ENCODE data around the gene BSG. TPM values are rescaled to one million over a fixed set of nuclear protein-coding genes. Genes with fewer than 3 reads are reported as not detected.

Gene BSG
- total RNA-seq, 1 donor from 2014 or later: 144 TPM

DNA sequence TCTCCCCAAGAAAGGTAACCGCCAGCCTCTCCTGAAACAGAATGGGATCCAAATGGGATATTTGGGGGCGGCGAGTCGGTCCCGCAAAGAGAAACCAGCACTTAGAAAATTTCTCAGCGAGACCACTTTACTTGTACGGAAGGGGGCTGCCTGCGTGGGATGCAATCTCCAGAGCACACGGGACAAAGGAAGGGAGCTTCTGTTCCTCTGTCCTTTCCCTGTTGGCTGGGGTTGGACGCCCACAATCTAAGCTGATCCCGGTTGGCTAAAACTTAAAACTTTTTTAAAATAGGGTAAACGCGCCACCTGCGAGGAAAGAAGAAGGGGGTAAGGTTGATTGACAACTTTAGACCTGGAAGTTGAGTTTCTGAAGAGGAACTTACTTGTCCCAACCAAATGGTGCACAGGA lies 826 bp upstream of the BSG start:
- Histone ChIP-seq H3K27ac (ENCODE audit: low read depth, low read length) (peak overlapping the region; percentile 37), H3K4me1 (ENCODE audit: control insufficient read depth in 3 of 3, insufficient read depth in 3 of 3, low read length in 3 of 3) (peaks cover 33 to 43% (median 36%) of the 10 kb centered on the region in 3 donors)

DNA sequence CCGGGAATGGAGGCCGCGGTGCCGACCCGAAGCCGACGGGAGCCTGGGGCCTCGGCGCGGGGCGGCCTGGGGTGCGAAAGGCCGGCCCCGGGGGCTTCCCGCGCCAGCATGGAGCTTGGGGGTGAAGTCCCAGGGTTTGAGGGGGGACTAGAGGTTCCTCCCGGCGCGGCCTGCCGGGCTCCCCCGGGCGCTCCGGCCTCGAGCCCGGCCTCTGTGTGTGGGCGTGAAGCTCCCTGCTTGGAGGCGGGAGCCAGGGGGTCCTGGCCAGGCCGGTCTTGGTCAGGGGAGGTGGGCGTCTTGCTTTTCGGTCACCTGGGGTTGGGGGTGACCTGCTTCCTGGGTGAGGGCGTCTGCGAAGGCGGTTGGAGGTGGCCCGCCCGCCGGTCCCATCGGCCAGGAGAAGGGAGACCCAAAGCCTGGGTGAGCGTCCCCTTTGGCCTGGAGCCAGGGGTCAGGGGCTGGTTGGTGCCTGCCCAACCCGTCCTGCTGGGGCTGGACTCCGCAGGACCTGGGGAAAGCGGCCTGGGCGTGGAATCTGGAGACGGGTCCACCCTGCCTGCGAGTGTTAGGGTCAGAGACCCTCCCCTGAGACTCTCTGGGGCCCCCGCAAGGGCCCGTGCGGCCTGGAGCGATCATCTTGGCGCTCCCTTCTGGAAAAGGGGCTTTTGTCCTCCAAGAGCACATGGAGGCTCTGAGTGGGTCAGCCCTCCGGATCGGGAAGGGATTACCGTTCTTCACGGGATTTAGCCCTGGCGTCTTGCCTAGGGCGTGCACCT lies 535 bp downstream of the BSG start:
- peaks cover 0 to 10% (median 0%) of the 10 kb centered on the region in 3 donors for H3K36me3 ChIP-seq (ENCODE audit: control insufficient read depth in 3 of 3, insufficient read depth in 3 of 3, low read length in 3 of 3)
- peak overlapping the region; percentile 94 for H3K27ac ChIP-seq (ENCODE audit: low read depth, low read length)
- H3K9ac ChIP-seq (ENCODE audit: low read depth in 1 of 3, low read length in 3 of 3): peak overlapping the region; percentile 97 to 99 (median 98)
- H3K27me3 ChIP-seq (ENCODE audit: control insufficient read depth in 3 of 3, insufficient read depth in 3 of 3, low read length in 3 of 3): peaks cover 0 to 5% (median 4%) of the 10 kb centered on the region in 3 donors
- peak overlapping the region; percentile 86 to 91 (median 90) for H3K4me3 ChIP-seq (ENCODE audit: low read length in 3 of 3)
- H3K4me1 ChIP-seq (ENCODE audit: control insufficient read depth in 3 of 3, insufficient read depth in 3 of 3, low read length in 3 of 3): peaks cover 43 to 57% (median 46%) of the 10 kb centered on the region in 3 donors
- H3K9me3 ChIP-seq (ENCODE audit: control insufficient read depth in 3 of 3, low read length in 3 of 3): no peaks in the 10 kb centered on the region

More for the DNA sequence above, 826 bp upstream of the BSG start:
- peaks cover 0 to 8% (median 0%) of the 10 kb centered on the region in 3 donors for H3K36me3 ChIP-seq (ENCODE audit: control insufficient read depth in 3 of 3, insufficient read depth in 3 of 3, low read length in 3 of 3)
- H3K9me3 ChIP-seq (ENCODE audit: control insufficient read depth in 3 of 3, low read length in 3 of 3): no peaks in the 10 kb centered on the region
- peak overlapping the region; percentile 67 to 77 (median 73) for H3K4me3 ChIP-seq (ENCODE audit: low read length in 3 of 3)
- peak overlapping the region; percentile 51 to 69 (median 62) for H3K9ac ChIP-seq (ENCODE audit: low read depth in 1 of 3, low read length in 3 of 3)
- H3K27me3 ChIP-seq (ENCODE audit: control insufficient read depth in 3 of 3, insufficient read depth in 3 of 3, low read length in 3 of 3): peaks cover 0 to 5% (median 4%) of the 10 kb centered on the region in 3 donors

DNA sequence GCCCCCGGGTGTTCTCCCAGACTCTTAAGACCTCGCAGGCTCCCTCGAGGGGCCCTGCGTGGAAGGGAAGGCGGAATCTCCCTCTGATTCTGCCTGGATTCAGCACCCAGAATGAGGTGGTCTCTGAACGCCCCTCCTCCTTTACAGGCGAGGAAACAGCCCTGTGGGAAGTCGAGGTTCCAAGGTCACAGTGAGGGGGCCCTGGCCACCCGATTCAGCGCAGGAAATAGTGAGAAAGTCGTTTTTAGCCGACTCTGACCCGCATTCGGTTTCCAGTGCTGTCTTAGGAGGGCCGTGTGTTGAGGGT lies 1.1 kb downstream of the BSG start:
- peak overlapping the region; percentile 94 for H3K27ac ChIP-seq (ENCODE audit: low read depth, low read length)
- peak overlapping the region; percentile 97 to 99 (median 98) for H3K9ac ChIP-seq (ENCODE audit: low read depth in 1 of 3, low read length in 3 of 3)
- H3K36me3 ChIP-seq (ENCODE audit: control insufficient read depth in 3 of 3, insufficient read depth in 3 of 3, low read length in 3 of 3): peaks cover 0 to 10% (median 0%) of the 10 kb centered on the region in 3 donors
- peaks cover 0 to 5% (median 4%) of the 10 kb centered on the region in 3 donors for H3K27me3 ChIP-seq (ENCODE audit: control insufficient read depth in 3 of 3, insufficient read depth in 3 of 3, low read length in 3 of 3)
- no peaks in the 10 kb centered on the region for H3K9me3 ChIP-seq (ENCODE audit: control insufficient read depth in 3 of 3, low read length in 3 of 3)
- H3K4me3 ChIP-seq (ENCODE audit: low read length in 3 of 3): peak overlapping the region; percentile 86 to 91 (median 90)
- H3K4me1 ChIP-seq (ENCODE audit: control insufficient read depth in 3 of 3, insufficient read depth in 3 of 3, low read length in 3 of 3): peaks cover 43 to 59% (median 52%) of the 10 kb centered on the region in 3 donors

DNA sequence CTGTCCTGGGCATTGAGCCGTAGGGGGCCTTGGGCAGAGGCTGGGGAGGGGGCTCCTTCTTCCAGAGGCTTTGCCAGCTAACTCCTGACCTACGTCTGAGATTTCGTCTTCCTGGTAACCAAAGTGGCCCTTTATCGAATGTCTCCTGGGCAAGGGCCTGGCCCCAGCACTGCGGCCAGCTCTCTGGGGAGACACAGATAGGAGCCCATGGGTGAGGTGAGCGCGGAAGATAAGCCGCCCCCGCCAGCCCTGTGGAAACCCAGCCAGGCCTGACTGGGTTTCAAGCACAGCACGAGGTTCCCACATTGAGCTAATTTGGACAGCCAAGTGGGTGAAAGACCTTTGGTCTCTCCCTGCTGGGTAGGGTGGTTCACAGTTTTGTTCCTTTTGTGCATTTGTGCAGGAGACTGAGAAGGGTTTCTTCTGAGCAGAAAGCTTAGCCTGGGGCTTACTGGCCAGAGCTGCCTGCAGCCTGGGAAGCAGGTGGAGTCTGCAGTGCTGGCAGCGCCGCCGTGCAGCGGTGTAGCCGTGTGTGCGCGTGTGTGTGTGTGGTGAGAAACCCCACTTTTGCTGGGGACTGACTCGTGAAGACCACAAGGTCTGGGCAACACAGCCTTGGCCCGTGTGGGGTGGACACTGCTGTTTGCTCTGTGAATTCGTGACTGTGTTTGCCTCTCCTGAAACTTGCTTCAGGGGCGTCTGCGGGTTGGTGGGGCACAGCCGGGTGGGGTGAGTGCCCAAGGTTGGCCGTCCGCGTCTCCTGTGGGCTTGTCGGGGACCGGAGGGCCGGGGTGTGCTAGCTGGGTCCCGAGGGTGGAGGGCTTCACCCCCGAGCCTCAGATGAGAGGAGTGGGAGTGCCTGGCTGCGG lies 2.5 kb downstream of the BSG start:
- Histone ChIP-seq H3K4me3 (ENCODE audit: low read length in 3 of 3) (peak overlapping the region; percentile 71 to 86 (median 74)), H3K27me3 (ENCODE audit: control insufficient read depth in 3 of 3, insufficient read depth in 3 of 3, low read length in 3 of 3) (peaks cover 0 to 5% (median 4%) of the 10 kb centered on the region in 3 donors), H3K27ac (ENCODE audit: low read depth, low read length) (peak overlapping the region; percentile 91), H3K36me3 (ENCODE audit: control insufficient read depth in 3 of 3, insufficient read depth in 3 of 3, low read length in 3 of 3) (peaks cover 2 to 20% (median 7%) of the 10 kb centered on the region in 3 donors), H3K4me1 (ENCODE audit: control insufficient read depth in 3 of 3, insufficient read depth in 3 of 3, low read length in 3 of 3) (peaks cover 43 to 66% (median 59%) of the 10 kb centered on the region in 3 donors), H3K9me3 (ENCODE audit: control insufficient read depth in 3 of 3, low read length in 3 of 3) (no peaks in the 10 kb centered on the region), H3K9ac (ENCODE audit: low read depth in 1 of 3, low read length in 3 of 3) (peak overlapping the region; percentile 71 to 98 (median 95))

GRCh38 chr19:575527-576506 lies 3.4 kb downstream of the BSG start:
- peak overlapping the region; percentile 50 to 98 (median 95) for H3K9ac ChIP-seq (ENCODE audit: low read depth in 1 of 3, low read length in 3 of 3)
- H3K4me3 ChIP-seq (ENCODE audit: low read length in 3 of 3): peak overlapping the region; percentile 71 to 86 (median 74)
- peaks cover 0 to 5% (median 4%) of the 10 kb centered on the region in 3 donors for H3K27me3 ChIP-seq (ENCODE audit: control insufficient read depth in 3 of 3, insufficient read depth in 3 of 3, low read length in 3 of 3)
- H3K9me3 ChIP-seq (ENCODE audit: control insufficient read depth in 3 of 3, low read length in 3 of 3): no peaks in the 10 kb centered on the region
- H3K4me1 ChIP-seq (ENCODE audit: control insufficient read depth in 3 of 3, insufficient read depth in 3 of 3, low read length in 3 of 3): peaks cover 42 to 66% (median 59%) of the 10 kb centered on the region in 3 donors
- H3K27ac ChIP-seq (ENCODE audit: low read depth, low read length): peak overlapping the region; percentile 93
- peaks cover 8 to 26% (median 13%) of the 10 kb centered on the region in 3 donors for H3K36me3 ChIP-seq (ENCODE audit: control insufficient read depth in 3 of 3, insufficient read depth in 3 of 3, low read length in 3 of 3)

GRCh38 chr19:576768-577438 lies 4.5 kb downstream of the BSG start:
- Histone ChIP-seq H3K9ac (ENCODE audit: low read depth in 1 of 3, low read length in 3 of 3) (peak overlapping the region in 2 of 3 donors; percentile 45 to 94), H3K27me3 (ENCODE audit: control insufficient read depth in 3 of 3, insufficient read depth in 3 of 3, low read length in 3 of 3) (no peaks in the 10 kb centered on the region), H3K27ac (ENCODE audit: low read depth, low read length) (no peak overlapping the region), H3K36me3 (ENCODE audit: control insufficient read depth in 3 of 3, insufficient read depth in 3 of 3, low read length in 3 of 3) (peaks cover 16 to 34% (median 22%) of the 10 kb centered on the region in 3 donors), H3K4me1 (ENCODE audit: control insufficient read depth in 3 of 3, insufficient read depth in 3 of 3, low read length in 3 of 3) (peaks cover 32 to 56% (median 52%) of the 10 kb centered on the region in 3 donors), H3K9me3 (ENCODE audit: control insufficient read depth in 3 of 3, low read length in 3 of 3) (no peaks in the 10 kb centered on the region), H3K4me3 (ENCODE audit: low read length in 3 of 3) (peak overlapping the region in 2 of 3 donors; percentile 61 to 78)

DNA sequence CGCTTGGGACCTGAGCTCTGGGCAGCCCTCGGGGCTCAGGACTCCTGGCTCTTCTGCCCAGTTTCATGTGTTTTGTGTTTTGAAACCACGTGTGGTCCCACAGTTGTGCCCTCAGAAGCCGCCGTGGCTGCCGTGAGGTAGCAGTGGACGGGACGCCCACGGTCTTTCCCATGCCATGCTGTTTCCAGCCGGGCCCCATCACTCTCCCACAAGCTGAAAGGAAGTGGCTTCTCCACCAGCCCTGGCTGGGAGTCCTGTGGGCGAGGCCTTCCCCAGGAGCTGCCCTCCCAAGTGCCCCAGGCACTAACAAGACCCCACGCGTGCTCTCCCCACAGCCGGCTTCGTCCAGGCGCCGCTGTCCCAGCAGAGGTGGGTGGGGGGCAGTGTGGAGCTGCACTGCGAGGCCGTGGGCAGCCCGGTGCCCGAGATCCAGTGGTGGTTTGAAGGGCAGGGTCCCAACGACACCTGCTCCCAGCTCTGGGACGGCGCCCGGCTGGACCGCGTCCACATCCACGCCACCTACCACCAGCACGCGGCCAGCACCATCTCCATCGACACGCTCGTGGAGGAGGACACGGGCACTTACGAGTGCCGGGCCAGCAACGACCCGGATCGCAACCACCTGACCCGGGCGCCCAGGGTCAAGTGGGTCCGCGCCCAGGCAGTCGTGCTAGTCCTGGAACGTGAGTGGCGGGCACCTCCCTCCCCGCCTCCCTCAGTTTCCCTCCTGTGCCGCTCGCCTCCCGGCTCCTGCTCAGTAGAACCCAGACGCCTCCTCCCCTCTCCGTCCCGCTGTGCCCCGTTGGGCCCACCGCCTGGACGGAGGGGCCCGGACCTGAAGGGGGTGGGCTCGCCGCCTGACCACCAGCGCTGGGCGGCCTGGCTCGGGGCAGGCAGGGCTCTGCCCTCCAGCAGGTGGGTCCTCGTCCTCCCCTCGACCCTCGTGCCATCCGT lies 5.3 kb downstream of the BSG start:
- no peaks in the 10 kb centered on the region for H3K27me3 ChIP-seq (ENCODE audit: control insufficient read depth in 3 of 3, insufficient read depth in 3 of 3, low read length in 3 of 3)
- H3K4me1 ChIP-seq (ENCODE audit: control insufficient read depth in 3 of 3, insufficient read depth in 3 of 3, low read length in 3 of 3): peaks cover 32 to 56% (median 52%) of the 10 kb centered on the region in 3 donors
- H3K9me3 ChIP-seq (ENCODE audit: control insufficient read depth in 3 of 3, low read length in 3 of 3): no peaks in the 10 kb centered on the region
- H3K36me3 ChIP-seq (ENCODE audit: control insufficient read depth in 3 of 3, insufficient read depth in 3 of 3, low read length in 3 of 3): peaks cover 18 to 36% (median 23%) of the 10 kb centered on the region in 3 donors
- peak overlapping the region in 1 of 3 donors; percentile 94 for H3K9ac ChIP-seq (ENCODE audit: low read depth in 1 of 3, low read length in 3 of 3)
- H3K4me3 ChIP-seq (ENCODE audit: low read length in 3 of 3): peak overlapping the region in 1 of 3 donors; percentile 78
- H3K27ac ChIP-seq (ENCODE audit: low read depth, low read length): no peak overlapping the region

All from skeletal muscle tissue (tissue), 4 donors.